Cardiac muscle cell (in vitro differentiated cells and primary cell): Measurements from ENCODE around the gene DLG2. TPM values are rescaled to one million over a fixed set of nuclear protein-coding genes. Genes with fewer than 3 reads are reported as not detected.

ENCODE experiments used
- DNase-seq, 2 donors: peaks; one replicate each; pipeline versions ENCODE4 v3.0.0 to v3.0.0-alpha.2; 2010 to 2017; ENCODE audit warnings: low read depth in 1 of 2, low spot score in 1 of 2
- H3K27ac ChIP-seq: fragments of 200-600 bp; sonication (generic); 2 replicates; pipeline ENCODE4 v1.5.1; 2016
- H3K27me3 ChIP-seq: fragments of 200-600 bp; sonication (generic); 2 replicates; pipeline ENCODE4 v1.6.0; 2016; ENCODE audit warnings: control low read depth
- H3K36me3 ChIP-seq: fragments of 200-600 bp; sonication (generic); 2 replicates; pipeline ENCODE4 v1.5.1; 2016; ENCODE audit warnings: control low read depth
- H3K4me1 ChIP-seq: fragments of 200-600 bp; sonication (generic); 2 replicates; pipeline ENCODE4 v1.8.1; 2017; ENCODE audit warnings: low read depth, mild to moderate bottlenecking, mixed run types
- H3K4me3 ChIP-seq: fragments of 200-600 bp; sonication (generic); 2 replicates; pipeline ENCODE4 v1.5.1; 2016; ENCODE audit warnings: mild to moderate bottlenecking
- H3K9me3 ChIP-seq: fragments of 200-600 bp; sonication (generic); 2 replicates; pipeline ENCODE4 v1.5.1; 2017; ENCODE audit warnings: low read depth, mild to moderate bottlenecking, control low read depth
- CTCF ChIP-seq: IDR thresholded peaks from 2 replicates; pipeline ENCODE4 v1.5.1; 2012; ENCODE audit warnings: low read depth, mild to moderate bottlenecking, low read length
- polyA plus RNA-seq: library from polyadenylated mRNA; unstranded; fragments of >200 nt; fragmentation: Nextera tagmentation; extraction: Ambion mirVana; gene quantifications from 2 replicates; pipeline ENCODE4 v1.2.1, GENCODE V29; 2016
- total RNA-seq: library from RNA; depleted of rRNA; stranded (reverse); fragments of >200 nt; gene quantifications from 2 replicates; pipeline ENCODE4 v1.2.3, GENCODE V29; 2016

The DLG2 gene
- total and polyA plus RNA-seq, 2 experiments from 2014 or later: 3.5 to 15.9 TPM

- H3K27me3 ChIP-seq: no peaks in the 10 kb centered on the region
- no peak overlapping the region for H3K4me3 ChIP-seq
- H3K36me3 ChIP-seq: no peaks in the 10 kb centered on the region
- TF ChIP-seq CTCF: no peak
- no peaks in the 10 kb centered on the region for H3K9me3 ChIP-seq
- DNase-seq: peak in 1 of 2 donors; percentile 42
- H3K4me1 ChIP-seq: peaks cover 34% of the 10 kb centered on the region
- no peak overlapping the region for H3K27ac ChIP-seq
Measured at GRCh38 chr11:84628871-84629620, 998.1 kb downstream of the DLG2 start.

GRCh38 chr11:84626256-84626655 is 1000.9 kb downstream of the DLG2 start:
- Histone ChIP-seq H3K4me3 (no peak overlapping the region), H3K27me3 (no peaks in the 10 kb centered on the region), H3K36me3 (no peaks in the 10 kb centered on the region), H3K9me3 (no peaks in the 10 kb centered on the region), H3K4me1 (peaks cover 22% of the 10 kb centered on the region), H3K27ac (no peak overlapping the region)
- peak in 1 of 2 donors; percentile 1 for DNase-seq
- TF ChIP-seq CTCF: no peak

GRCh38 chr11:84612645-84613044 is 1014.5 kb downstream of the DLG2 start:
- Histone ChIP-seq H3K4me1 (no peaks in the 10 kb centered on the region), H3K36me3 (no peaks in the 10 kb centered on the region), H3K9me3 (no peaks in the 10 kb centered on the region), H3K27me3 (no peaks in the 10 kb centered on the region), H3K4me3 (no peak overlapping the region), H3K27ac (no peak overlapping the region)
- no peak for TF ChIP-seq CTCF
- no peak for DNase-seq

- Histone ChIP-seq H3K27ac (no peak overlapping the region), H3K4me1 (no peaks in the 10 kb centered on the region), H3K27me3 (no peaks in the 10 kb centered on the region), H3K4me3 (no peak overlapping the region), H3K9me3 (no peaks in the 10 kb centered on the region), H3K36me3 (no peaks in the 10 kb centered on the region)
- DNase-seq: no peak
- TF ChIP-seq CTCF: no peak
Measured at GRCh38 chr11:84608837-84609196, 1018.3 kb downstream of the DLG2 start.

GRCh38 chr11:84607975-84608836 is 1018.9 kb downstream of the DLG2 start:
- no peak overlapping the region for H3K27ac ChIP-seq
- no peak for DNase-seq
- no peaks in the 10 kb centered on the region for H3K4me1 ChIP-seq
- H3K36me3 ChIP-seq: no peaks in the 10 kb centered on the region
- no peak for TF ChIP-seq CTCF
- H3K9me3 ChIP-seq: no peaks in the 10 kb centered on the region
- H3K4me3 ChIP-seq: no peak overlapping the region
- H3K27me3 ChIP-seq: no peaks in the 10 kb centered on the region
